PFSK-1 (cell line): ENCODE results near the gene ATN1.

Experiments used
- FOXP2 ChIP-seq: optimal IDR thresholded peaks from 2 replicates; pipeline ENCODE3; 2011; ENCODE audit warnings: borderline replicate concordance, control low read depth, inconsistent platforms; ENCODE audit not compliant: insufficient read depth; ENCODE audit errors: extremely low read length, extremely low read depth
- POLR2AphosphoS5 ChIP-seq: IDR thresholded peaks from 2 replicates; pipeline ENCODE4 v1.6.1; 2012; ENCODE audit warnings: low read depth, mild to moderate bottlenecking, control low read depth, low read length, moderate library complexity
- SIN3A ChIP-seq: IDR thresholded peaks from 2 replicates; pipeline ENCODE4 v1.6.1; 2012; ENCODE audit warnings: mild to moderate bottlenecking, low read length, moderate library complexity, borderline replicate concordance; ENCODE audit not compliant: insufficient read depth
- TAF1 ChIP-seq: IDR thresholded peaks from 2 replicates; pipeline ENCODE4 v1.6.1; 2012; ENCODE audit warnings: low read length, control low read depth, borderline replicate concordance; ENCODE audit not compliant: insufficient read depth
- TF ChIP-seq, protein P1 (sequence below), 2 experiments: IDR thresholded peaks; 2 replicates each; pipeline versions ENCODE4 v1.6.1 to v1.8.0; 2011 to 2012; ENCODE audit warnings: low read depth in 2 of 2, low read length in 2 of 2, control low read depth in 1 of 2, inconsistent platforms in 1 of 2, mild to moderate bottlenecking in 1 of 2, moderate library complexity in 1 of 2; ENCODE audit not compliant: insufficient read depth in 1 of 2

Gene ATN1

DNA sequence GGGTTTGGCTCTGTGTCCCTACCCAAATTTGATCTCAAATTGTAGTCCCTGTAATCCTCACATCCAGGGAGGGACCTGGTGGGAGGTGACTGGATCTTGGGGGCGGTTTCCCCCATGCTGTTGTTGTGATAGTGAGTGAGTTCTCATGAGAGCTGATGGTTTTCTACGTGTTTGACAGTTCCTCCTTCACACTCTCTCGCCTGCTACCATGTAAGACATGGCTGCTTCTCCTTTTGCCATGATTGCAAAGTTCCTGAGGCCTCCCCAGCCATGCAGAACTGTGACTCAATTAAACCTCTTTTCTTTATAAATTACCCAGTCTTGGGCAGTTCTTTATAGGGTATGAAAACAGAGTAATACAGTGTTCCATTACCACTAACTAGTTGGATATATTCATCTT is 33.4 kb upstream of the ATN1 start:
- TF ChIP-seq TAF1 (no peak), SIN3A (no peak), POLR2AphosphoS5 (no peak), FOXP2 (no peak)
- TF ChIP-seq, protein P1, sequence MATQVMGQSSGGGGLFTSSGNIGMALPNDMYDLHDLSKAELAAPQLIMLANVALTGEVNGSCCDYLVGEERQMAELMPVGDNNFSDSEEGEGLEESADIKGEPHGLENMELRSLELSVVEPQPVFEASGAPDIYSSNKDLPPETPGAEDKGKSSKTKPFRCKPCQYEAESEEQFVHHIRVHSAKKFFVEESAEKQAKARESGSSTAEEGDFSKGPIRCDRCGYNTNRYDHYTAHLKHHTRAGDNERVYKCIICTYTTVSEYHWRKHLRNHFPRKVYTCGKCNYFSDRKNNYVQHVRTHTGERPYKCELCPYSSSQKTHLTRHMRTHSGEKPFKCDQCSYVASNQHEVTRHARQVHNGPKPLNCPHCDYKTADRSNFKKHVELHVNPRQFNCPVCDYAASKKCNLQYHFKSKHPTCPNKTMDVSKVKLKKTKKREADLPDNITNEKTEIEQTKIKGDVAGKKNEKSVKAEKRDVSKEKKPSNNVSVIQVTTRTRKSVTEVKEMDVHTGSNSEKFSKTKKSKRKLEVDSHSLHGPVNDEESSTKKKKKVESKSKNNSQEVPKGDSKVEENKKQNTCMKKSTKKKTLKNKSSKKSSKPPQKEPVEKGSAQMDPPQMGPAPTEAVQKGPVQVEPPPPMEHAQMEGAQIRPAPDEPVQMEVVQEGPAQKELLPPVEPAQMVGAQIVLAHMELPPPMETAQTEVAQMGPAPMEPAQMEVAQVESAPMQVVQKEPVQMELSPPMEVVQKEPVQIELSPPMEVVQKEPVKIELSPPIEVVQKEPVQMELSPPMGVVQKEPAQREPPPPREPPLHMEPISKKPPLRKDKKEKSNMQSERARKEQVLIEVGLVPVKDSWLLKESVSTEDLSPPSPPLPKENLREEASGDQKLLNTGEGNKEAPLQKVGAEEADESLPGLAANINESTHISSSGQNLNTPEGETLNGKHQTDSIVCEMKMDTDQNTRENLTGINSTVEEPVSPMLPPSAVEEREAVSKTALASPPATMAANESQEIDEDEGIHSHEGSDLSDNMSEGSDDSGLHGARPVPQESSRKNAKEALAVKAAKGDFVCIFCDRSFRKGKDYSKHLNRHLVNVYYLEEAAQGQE (IDR thresholded peaks at IDR 0.05; ENCODE audit: insufficient read depth in 1 of 2, low read depth in 2 of 2, low read length in 2 of 2): no peak

DNA sequence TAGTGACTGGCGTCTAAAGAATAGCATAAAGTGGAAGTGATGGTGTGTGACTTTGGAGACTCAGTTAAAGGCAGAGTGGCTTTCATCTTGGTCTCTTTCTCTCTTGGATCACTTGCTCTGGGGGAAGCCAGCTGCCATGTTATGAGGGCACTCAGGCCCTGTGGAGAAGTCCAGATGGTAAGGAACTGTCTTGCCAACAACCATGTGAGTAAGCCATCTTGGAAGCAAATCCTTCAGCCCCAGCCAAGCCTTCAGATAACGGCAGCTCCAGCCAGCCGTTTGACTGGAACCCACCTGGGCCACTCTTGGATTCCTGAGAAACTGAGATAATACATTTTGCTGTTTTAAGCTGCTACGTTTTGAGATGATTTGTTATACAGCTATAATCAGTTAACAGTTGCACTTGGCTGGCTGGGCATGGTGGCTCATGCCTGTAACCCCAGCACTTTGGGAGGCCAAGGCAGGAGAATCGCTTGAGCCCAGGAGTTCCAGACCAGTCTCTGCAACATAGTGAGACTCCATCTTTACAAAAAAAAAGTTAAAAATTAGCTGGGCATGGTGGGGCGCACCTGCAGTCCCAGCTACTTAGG is 30.8 kb upstream of the ATN1 start:
- TF ChIP-seq POLR2AphosphoS5: no peak

DNA sequence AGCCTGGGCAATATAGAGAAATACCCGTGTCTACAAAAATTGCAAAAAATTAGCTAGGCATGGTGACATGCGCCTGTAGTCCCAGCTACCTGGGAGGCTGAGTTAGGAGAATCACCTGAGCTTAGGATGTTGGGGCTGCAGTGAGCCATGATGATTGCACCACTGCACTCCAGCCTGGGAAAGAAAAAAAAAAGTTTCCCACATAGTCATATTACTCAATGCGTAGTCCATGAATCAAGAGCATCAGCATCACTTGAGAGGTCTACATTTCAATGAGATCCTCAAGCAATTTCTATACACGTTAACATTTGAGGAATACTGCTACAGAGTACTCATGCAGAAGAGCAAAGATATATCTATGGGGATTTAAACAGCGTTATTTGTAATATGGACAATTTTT is 28.3 kb upstream of the ATN1 start:
- TF ChIP-seq FOXP2 (no peak), SIN3A (no peak), POLR2AphosphoS5 (no peak), TAF1 (no peak)
- TF ChIP-seq, protein P1 (IDR thresholded peaks at IDR 0.05; ENCODE audit: insufficient read depth in 1 of 2, low read depth in 2 of 2, low read length in 2 of 2): no peak

DNA sequence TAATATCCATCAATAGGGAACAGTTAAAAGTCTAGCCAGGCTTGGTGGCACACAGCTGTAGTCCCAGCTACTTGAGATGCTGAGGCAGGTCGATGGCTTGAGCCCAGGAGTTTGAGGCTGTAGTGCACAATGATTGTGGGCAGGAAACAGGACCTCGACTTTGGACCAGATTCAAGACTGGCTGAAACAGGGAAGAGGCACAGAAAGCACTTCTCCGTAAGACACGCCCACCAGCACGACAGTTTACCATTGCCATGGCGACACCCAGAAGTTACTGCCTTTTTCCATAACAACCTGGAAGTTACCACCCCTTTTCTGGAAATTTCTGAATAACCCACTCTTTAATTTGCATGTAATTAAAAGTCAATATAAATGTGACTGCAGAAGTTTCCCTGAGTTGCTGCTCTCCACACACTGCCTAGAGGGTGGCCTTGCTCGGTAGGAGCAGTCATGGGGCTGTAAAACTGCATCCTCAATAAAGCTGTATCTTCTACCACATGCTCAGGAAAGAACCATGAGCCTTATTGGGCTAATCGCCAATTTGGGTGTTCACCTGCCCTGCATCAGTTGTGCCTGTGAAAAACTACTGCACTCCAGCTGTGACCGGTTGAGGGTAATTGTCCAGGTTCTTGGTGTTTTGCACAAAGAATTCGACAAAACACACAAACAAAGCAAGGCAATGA is 27.8 kb upstream of the ATN1 start:
- no peak for TF ChIP-seq TAF1
- TF ChIP-seq, protein P1 (IDR thresholded peaks at IDR 0.05; ENCODE audit: insufficient read depth in 1 of 2, low read depth in 2 of 2, low read length in 2 of 2): no peak
- no peak for TF ChIP-seq SIN3A
- TF ChIP-seq POLR2AphosphoS5: no peak

DNA sequence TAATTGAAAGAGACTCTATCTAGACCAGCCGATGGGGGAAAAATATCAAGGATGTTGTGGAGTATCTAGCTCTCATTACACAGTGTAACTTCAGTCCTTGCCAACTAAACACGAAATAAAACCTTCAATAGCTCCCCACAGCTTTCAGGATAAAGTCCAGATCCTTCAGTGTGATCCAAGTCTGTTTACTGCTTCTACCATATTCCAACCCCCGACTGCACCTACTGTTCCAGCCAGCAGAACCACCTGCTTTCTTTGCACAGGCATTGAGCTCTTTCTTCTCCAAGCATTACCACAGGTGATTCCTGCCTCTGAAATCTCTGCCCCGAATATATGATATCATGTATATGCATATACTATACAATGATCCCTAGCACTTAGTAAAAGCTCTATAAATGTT is 25.3 kb upstream of the ATN1 start:
- TF ChIP-seq TAF1: no peak

DNA sequence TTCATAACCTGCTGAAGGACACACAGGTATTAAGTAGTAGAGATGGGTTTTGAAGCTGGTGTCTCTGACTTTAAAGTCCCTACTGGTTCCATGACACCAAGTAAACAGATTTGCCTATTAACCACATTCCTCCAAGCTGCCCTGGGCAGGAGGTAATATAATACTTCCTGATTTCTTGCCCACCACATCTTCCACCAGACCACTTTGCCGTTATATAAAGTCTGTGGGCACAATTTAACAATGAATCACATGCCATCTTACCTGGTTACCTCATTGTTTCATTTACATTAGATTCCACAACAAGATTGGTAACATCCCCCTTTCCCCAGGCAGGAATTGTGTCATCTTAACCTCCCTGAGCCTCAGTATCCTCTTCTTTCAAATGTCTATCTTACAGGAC is 24.0 kb upstream of the ATN1 start:
- TF ChIP-seq TAF1 (no peak), FOXP2 (no peak), POLR2AphosphoS5 (no peak), SIN3A (no peak)
- TF ChIP-seq, protein P1 (IDR thresholded peaks at IDR 0.05; ENCODE audit: insufficient read depth in 1 of 2, low read depth in 2 of 2, low read length in 2 of 2): no peak
